HepG2 (cell line): ENCODE data around the gene PRR35. TPM values are rescaled to one million over a fixed set of nuclear protein-coding genes. Genes with fewer than 3 reads are reported as not detected.
A peak's percentile ranks its signal among the peaks of the same experiment; 100 is the strongest.

Experiments
- AGO1 ChIP-seq: fragments of 200-400 bp; formaldehyde crosslinking; IDR thresholded peaks from 2 replicates; pipeline ENCODE4 v1.6.1; 2017; ENCODE audit warnings: mild to moderate bottlenecking, low read depth, low read length, moderate library complexity; ENCODE audit not compliant: poor library complexity, severe bottlenecking
- ETV6 ChIP-seq: sonication (generic); formaldehyde crosslinking; conservative IDR thresholded peaks from 2 replicates; pipeline ENCODE4 v1.4.0; 2020; ENCODE audit warnings: missing genetic modification reagents
- FOXM1 ChIP-seq: sonication (generic); formaldehyde crosslinking; IDR thresholded peaks from 2 replicates; pipeline ENCODE4 v1.5.0; 2020; ENCODE audit warnings: missing genetic modification reagents
- JUN ChIP-seq: sonication (generic); formaldehyde crosslinking; IDR thresholded peaks from 2 replicates; pipeline ENCODE4 v1.4.0; 2020; ENCODE audit warnings: mild to moderate bottlenecking, missing genetic modification reagents
- KLF6 ChIP-seq: IDR thresholded peaks from 2 replicates; pipeline ENCODE4 v1.8.0; 2016; ENCODE audit warnings: missing biosample characterization, missing genetic modification reagents
- NCOR1 ChIP-seq: fragments of 200-600 bp; sonication (generic); IDR thresholded peaks from 2 replicates; pipeline ENCODE4 v1.7.0; 2017; ENCODE audit warnings: antibody characterized with exemption, low read length, borderline replicate concordance
- RBAK ChIP-seq: sonication (generic); formaldehyde crosslinking; IDR thresholded peaks from 2 replicates; pipeline ENCODE4 v1.5.1; 2020; ENCODE audit warnings: mild to moderate bottlenecking, missing genetic modification reagents
- TEAD2 ChIP-seq: sonication (generic); formaldehyde crosslinking; IDR thresholded peaks from 2 replicates; pipeline ENCODE4 v1.9.0; 2021; ENCODE audit warnings: missing genetic modification reagents
- ZBTB38 ChIP-seq: sonication (generic); formaldehyde crosslinking; IDR thresholded peaks from 2 replicates; pipeline ENCODE4 v1.5.1; 2020; ENCODE audit warnings: mild to moderate bottlenecking, missing genetic modification reagents
- ZFX ChIP-seq: sonication (generic); formaldehyde crosslinking; IDR thresholded peaks from 2 replicates; pipeline ENCODE4 v1.4.0; 2020; ENCODE audit warnings: mild to moderate bottlenecking, low read depth, missing genetic modification reagents, moderate library complexity
- ZNF276 ChIP-seq: sonication (generic); formaldehyde crosslinking; IDR thresholded peaks from 2 replicates; pipeline ENCODE4 v1.4.0; 2020; ENCODE audit warnings: mild to moderate bottlenecking, low read depth, missing genetic modification reagents
- ZNF33A ChIP-seq: sonication (generic); formaldehyde crosslinking; IDR thresholded peaks from 2 replicates; pipeline ENCODE4 v1.5.1; 2020; ENCODE audit warnings: missing genetic modification reagents, mild to moderate bottlenecking, moderate library complexity, borderline replicate concordance
- ZNF33B ChIP-seq: sonication (generic); formaldehyde crosslinking; IDR thresholded peaks from 2 replicates; pipeline ENCODE4 v1.5.1; 2020; ENCODE audit warnings: mild to moderate bottlenecking, missing genetic modification reagents
- ZNF367 ChIP-seq: sonication (generic); formaldehyde crosslinking; IDR thresholded peaks from 2 replicates; pipeline ENCODE4 v1.4.0; 2020; ENCODE audit warnings: missing genetic modification reagents, borderline replicate concordance
- ZNF407 ChIP-seq: sonication (generic); formaldehyde crosslinking; IDR thresholded peaks from one replicate; pipeline ENCODE4 v1.5.1; 2020; ENCODE audit warnings: mild to moderate bottlenecking, missing genetic modification reagents; ENCODE audit errors: not compliant biosample characterization
- ZNF468 ChIP-seq: sonication (generic); formaldehyde crosslinking; IDR thresholded peaks from 2 replicates; pipeline ENCODE4 v1.8.0; 2022; ENCODE audit warnings: mild to moderate bottlenecking, moderate library complexity, missing genetic modification reagents
- ZSCAN29 ChIP-seq: sonication (generic); formaldehyde crosslinking; conservative IDR thresholded peaks from 2 replicates; pipeline ENCODE4 v1.4.0; 2020; ENCODE audit warnings: mild to moderate bottlenecking, missing genetic modification reagents
- ZSCAN30 ChIP-seq: sonication (generic); formaldehyde crosslinking; IDR thresholded peaks from 2 replicates; pipeline ENCODE4 v1.5.0; 2020; ENCODE audit warnings: mild to moderate bottlenecking, missing genetic modification reagents
- ZSCAN31 ChIP-seq: sonication (generic); formaldehyde crosslinking; IDR thresholded peaks from 2 replicates; pipeline ENCODE4 v1.5.0; 2020; ENCODE audit warnings: low read depth, mild to moderate bottlenecking, missing genetic modification reagents
- polyA plus RNA-seq, 8 experiments: library from polyadenylated mRNA; depleted of rRNA in 3 of 8; stranded (reverse) in 7 of 8; unstranded in 1 of 8; fragments of >200 nt; fragmentation: Illumina TruSeq in 4 of 8; extraction: Trizol in 4 of 8; gene quantifications; 2 replicates each; pipeline versions ENCODE4 v1.2.1 to v1.2.3, GENCODE V29; 2011 to 2016; ENCODE audit warnings: low read depth in 4 of 8, missing spikeins in 1 of 8, mixed read lengths in 1 of 8; ENCODE audit not compliant: insufficient read depth in 1 of 8
- total RNA-seq, 5 experiments: library from RNA; depleted of rRNA; stranded (reverse); fragments of >200 nt; fragmentation: Illumina TruSeq; extraction: Trizol; gene quantifications; 2 replicates each; pipeline ENCODE4 v1.2.3, GENCODE V29; 2016; ENCODE audit warnings: low read depth in 1 of 5

Gene PRR35
- total and polyA plus RNA-seq, 2 of the 13 experiments (the other 11 are each of a cell fraction or from before 2014, with no cell fraction given): 0.07 to 0.16 TPM

GRCh38 chr16:558298-559020 is 1.7 kb upstream of the PRR35 start (continued):
- TF ChIP-seq ZNF407 (CRISPR knock-in tag): no peak
- no peak for TF ChIP-seq ZNF276 (CRISPR knock-in tag)
- TF ChIP-seq AGO1: peak; percentile 6
- TF ChIP-seq TEAD2 (CRISPR knock-in tag): no peak
- TF ChIP-seq ZFX (CRISPR knock-in tag): peak; percentile 80
- peak; percentile 36; the same call in 1 of the 2 replicates for TF ChIP-seq ZSCAN29 (CRISPR knock-in tag)
- TF ChIP-seq NCOR1: peak; percentile 89
- no peak for TF ChIP-seq FOXM1 (CRISPR knock-in tag)
- no peak for TF ChIP-seq ZSCAN30 (CRISPR knock-in tag)
- no peak for TF ChIP-seq ETV6 (CRISPR knock-in tag)
- no peak for TF ChIP-seq ZSCAN31 (CRISPR knock-in tag)
- no peak for TF ChIP-seq ZNF468 (CRISPR knock-in tag)
- TF ChIP-seq JUN (CRISPR knock-in tag): no peak
- TF ChIP-seq ZNF33B: 0 out of 2 replicates have a peak, but pooled peaks have one; percentile 35
- peak; percentile 91 for TF ChIP-seq ZBTB38 (CRISPR knock-in tag)
- no peak for TF ChIP-seq ZNF367
- no peak for TF ChIP-seq KLF6 (CRISPR knock-in tag)
- TF ChIP-seq ZNF33A: no peak
- peak; percentile 51; the same call in 1 of the 2 replicates for TF ChIP-seq RBAK (CRISPR knock-in tag)
